ENCODE measurements around the gene GMDS. TPM values are rescaled to one million over a fixed set of nuclear protein-coding genes. Genes with fewer than 3 reads are reported as not detected.

Gene GMDS
- total RNA-seq, 1 donor from 2014 or later: 12.6 TPM

- DNase-seq: no peak
Measured at GRCh38 chr6:1735239-1735803, 510.1 kb downstream of the GMDS start.

DNA sequence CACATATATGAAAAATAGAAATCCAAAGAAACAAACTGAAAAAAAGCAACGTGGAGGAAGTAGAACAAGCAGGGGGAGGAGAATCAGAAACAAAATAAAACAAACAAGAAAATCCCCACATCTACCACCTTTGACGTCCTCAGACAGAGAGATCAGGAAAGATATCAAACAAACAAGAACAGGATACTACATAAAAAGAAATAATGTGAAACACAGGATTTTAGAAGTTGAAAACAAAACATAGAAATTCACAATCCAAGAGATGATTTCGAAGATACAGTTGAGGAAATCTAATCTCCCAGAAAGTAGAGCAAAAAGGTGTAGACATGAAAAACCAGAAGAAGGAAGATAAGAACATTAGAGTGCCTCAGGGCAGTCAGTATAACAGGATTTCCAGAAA lies 514.5 kb downstream of the GMDS start:
- DNase-seq: no peak

DNA sequence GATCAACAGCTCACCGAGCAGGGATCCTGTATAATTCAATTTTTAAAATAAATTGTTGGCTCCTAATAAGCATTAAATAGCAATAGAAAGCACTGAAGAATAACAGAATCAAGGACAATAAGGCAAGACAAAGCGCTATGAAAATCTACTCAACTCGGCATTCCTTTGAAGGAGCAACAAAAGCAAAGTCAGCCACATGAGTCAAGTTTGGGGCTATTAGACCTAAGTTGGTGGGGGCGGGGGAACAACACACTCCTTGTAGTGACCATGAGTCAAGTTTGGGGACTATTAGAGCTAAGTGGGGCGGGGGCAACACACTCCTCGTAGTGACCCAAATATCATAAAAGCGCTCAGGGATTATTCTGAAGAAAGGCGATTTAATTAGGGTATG lies 515.7 kb downstream of the GMDS start:
- DNase-seq: peak; percentile 7

GRCh38 chr6:1729133-1729749 lies 516.2 kb downstream of the GMDS start:
- DNase-seq: peak; percentile 63

DNA sequence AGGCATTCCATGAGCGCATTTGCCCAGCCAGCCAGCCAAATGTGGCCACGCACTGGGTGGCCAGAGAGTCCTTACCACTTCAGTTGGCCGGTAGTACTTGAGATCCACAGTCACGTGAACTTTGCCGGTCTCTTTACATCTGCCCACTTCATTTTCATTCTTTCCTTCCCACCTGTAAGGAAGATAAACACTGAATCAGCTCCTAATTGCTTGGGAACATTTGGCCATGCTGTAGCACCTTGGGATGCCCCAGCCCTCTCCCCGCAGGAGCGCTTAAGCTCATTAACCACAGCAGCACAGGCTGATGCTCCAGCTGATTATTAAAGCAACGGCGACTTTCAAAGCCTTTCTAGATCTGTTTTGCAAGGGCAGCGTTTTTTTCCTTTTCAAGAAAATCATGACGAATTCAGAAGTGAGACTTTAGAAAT lies 519.0 kb downstream of the GMDS start:
- no peak for DNase-seq

GRCh38 chr6:1724616-1725015 lies 520.8 kb downstream of the GMDS start:
- DNase-seq: peak; percentile 83

GRCh38 chr6:1724124-1724523 lies 521.3 kb downstream of the GMDS start:
- DNase-seq: peak; percentile 1

- DNase-seq: no peak
Measured at GRCh38 chr6:1722801-1723200, 522.6 kb downstream of the GMDS start.

- no peak for DNase-seq
Measured at GRCh38 chr6:1720620-1721322, 524.6 kb downstream of the GMDS start.

DNA sequence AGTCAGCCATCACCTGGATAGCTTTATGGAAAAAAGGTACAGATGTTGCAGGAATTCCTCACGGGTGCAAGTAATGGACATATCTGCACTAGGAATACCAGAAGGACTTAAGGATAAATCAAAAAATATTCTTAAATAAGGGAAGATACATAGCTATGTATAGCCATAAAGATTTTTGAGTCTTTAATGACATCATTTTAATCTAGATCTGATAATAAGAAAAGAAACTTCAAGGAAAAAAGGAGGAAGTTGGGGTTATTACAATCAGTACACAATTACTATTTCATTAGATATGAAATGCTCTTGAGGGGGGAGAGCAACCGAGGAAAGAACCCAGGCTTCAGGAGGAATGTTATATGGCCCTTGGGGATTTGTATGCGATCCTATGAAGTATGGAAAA lies 525.5 kb downstream of the GMDS start:
- no peak for DNase-seq

DNA sequence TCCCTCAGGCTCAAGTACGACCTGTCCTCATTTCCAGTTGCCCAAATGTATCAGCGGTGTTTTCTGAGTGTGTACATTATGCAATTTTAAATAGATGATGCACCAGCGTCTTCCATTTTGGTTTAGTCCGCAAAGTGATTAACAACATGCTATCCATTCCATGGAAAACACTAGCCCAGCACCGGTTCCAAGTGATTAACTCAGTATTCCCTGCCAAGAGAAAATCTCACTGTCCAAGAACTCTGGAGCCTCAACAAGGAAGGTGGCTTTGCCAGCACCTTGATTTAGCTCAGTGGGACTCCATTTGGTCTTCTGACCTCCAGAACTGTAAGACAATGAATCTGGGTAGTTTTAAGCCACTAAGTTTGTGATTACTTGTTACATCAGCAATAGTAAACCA lies 528.5 kb downstream of the GMDS start:
- no peak for DNase-seq

DNA sequence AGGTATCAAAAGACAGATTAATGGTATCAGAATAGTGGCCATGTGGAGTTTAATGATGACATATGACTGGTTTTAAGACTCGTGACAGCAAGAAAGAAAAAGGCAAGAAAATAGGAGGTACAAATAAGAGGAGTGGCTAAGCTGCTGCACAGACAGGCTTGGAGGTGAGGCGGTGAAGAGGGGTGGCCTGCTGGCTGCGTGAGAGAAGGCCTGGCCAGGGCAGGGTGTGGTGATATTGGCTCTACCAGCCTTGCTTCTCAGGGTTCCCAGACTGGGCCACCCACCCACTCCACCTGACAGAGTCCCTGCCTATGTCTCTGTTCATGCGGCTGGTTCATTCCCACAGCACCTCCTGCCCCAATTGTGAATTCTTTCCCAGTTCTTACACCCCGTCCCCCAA lies 529.0 kb downstream of the GMDS start:
- no peak for DNase-seq

GRCh38 chr6:1715336-1715735 lies 530.1 kb downstream of the GMDS start:
- DNase-seq: no peak

DNA sequence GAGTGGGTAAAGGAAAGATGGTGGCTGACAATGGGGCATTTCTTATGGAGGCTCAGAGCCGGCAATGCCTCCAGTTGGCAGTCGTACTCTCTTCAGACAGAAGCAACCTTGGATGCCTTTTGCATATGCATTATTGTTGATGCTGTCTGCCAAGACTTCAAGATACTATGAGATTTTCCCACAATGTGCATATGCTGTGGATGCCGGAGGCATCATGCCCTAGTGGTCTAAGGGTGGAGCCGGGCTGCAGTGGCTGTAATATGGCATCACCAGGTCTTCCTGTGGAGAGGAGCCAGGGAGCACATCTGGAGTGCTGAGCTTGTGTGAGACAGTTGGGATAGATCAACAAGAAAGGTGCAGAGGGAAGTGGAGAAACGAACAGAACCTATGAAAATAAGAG lies 530.8 kb downstream of the GMDS start:
- DNase-seq: no peak

- DNase-seq: no peak
Measured at GRCh38 chr6:1713016-1713600, 532.3 kb downstream of the GMDS start.

GRCh38 chr6:1712451-1712850 lies 533.0 kb downstream of the GMDS start:
- DNase-seq: no peak

DNA sequence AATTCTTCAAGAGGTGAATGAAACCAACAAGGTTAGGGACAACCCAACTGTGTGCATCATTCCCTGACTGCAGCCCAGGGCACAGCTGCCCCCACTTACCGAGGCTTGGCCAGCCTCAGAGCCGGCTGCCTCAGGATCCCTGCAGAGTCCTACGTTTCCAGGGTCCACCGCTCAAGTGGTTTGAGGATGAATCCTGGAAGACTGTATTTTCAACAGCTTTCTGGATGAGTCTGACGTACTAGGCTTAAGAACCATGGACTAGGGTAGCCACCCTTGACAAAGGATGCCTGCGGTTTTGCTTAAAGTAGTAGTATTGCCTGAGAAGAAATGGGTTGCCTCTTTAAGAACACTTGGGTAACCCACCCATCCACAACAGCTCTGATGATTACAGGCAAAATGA lies 534.3 kb downstream of the GMDS start:
- DNase-seq: no peak

DNA sequence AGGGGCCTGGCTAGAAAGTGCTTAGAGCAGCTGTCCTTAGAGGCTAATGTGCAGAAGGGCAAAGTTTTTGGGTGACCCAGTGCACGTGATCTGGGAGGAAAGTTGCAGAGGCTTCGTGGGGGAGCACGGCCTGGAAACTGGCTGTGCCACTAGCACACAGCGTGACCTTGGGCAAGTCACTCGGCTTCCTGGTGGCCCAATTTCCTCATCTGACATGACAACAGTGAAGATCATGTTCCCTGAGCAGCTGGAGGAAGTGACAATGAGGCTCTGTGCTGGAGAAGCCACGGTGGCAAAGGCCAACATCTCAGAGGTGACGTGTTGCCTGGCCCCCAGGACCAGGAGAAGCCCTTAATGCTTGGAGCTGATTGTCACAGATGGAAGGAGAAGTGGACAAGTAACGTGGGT lies 536.2 kb downstream of the GMDS start:
- no peak for DNase-seq

GRCh38 chr6:1708820-1709219 lies 536.6 kb downstream of the GMDS start:
- DNase-seq: no peak

DNA sequence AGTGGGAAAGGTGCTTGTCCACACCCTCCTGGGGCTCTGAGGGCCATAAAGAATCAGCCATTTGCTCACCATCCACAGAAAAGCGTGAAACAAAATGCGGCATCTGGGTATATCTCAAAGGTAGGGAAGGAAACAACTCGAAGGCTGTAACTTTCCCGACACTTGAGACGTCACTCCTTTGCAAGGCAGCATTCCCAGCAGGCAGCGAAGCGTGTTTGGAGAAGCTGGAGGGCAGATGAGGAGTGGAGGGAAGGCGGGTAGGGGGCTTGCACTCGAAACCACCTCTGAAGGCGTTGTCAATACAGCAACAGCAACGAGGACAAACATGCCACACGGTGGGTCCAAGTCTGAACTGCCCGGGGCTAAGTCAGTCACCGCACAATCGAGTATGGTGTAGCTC lies 537.3 kb downstream of the GMDS start:
- no peak for DNase-seq

DNA sequence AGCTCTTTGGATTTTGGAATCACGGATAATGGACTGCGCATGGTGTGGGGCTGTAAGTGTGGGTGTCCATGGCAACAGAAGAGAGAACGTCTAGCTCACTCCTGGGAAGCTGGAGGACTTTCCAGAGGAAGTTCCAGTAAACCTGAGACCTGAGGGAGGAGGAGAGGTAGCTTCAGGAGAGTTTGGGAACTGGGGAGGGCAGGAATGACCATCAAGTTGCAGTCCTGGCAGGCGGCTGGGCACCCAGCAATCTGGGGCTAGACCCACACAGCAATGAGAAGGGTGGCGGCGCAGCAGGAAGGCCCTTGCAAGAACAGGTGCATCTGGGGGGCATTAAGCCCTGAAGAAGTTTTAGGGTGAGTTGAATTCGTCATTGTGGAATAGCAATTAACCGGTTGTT lies 539.8 kb downstream of the GMDS start:
- DNase-seq: no peak

DNA sequence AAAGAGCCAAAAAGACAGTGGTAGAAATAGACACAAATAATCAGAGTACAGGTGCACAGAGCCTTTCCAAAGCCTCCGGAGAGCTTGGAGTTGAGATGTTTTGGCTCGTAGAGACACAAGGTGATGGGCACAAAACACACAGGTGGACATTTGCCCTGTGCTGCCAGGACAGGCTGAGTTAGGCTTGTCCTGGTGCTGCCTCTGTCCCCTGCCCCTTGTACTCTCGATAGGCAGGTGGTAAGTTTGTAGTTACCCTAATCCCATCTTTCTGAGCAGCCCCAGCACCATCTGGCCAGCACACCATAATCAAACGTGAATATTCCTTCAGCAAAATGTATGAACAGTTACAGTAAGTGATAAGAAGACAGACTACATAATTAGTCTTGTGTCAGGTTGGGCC lies 540.2 kb downstream of the GMDS start:
- DNase-seq: no peak

DNA sequence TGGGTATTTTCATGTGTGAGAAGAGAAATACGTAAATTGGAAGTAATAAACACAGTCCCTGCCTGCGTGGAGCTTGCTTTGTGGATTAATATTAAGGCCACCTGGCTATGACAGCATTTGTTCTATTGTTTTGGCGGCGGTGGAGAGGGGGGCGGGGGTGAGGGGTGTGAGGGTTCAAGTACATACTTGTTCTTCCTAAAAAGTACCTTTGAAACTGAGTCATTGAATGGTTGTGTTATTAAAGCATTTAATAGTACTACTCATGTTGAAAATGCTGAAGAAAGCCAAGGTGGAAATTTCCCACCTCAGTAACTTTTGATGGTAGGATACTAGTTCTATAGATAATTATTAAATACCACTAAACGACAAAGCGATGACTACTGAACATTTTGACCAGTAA lies 540.7 kb downstream of the GMDS start:
- no peak for DNase-seq

GRCh38 chr6:1703923-1704322 lies 541.5 kb downstream of the GMDS start:
- no peak for DNase-seq
